HG03108 (cell line): ENCODE data around the gene SYNE1.

Source experiments
- ATAC-seq: cut with Tn5 transposase; IDR thresholded peaks from one replicate; pipeline ENCODE4 v1.9.1; 2021; ENCODE audit warnings: moderate library complexity; ENCODE audit not compliant: unreplicated experiment

The SYNE1 gene

DNA sequence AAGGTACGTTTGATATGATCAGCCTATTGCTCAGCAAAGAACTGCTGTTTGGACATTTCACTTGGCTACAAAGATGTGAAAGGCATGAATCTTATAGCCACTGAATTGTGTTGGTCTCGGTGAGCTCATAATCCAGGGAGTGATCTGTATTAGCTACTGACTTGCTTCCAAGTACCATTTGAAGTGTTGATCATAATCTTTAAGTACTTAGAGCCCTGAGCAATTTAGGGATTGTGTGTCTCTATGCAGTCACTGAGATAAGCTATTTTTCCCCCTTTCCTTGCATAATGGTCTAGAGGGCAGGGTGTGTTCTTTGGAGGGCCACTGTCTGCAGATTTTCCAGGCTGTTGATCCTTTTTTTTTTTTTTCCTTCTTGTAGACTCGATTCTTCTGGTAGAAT is 436.0 kb downstream of the SYNE1 start:
- no peak for ATAC-seq

DNA sequence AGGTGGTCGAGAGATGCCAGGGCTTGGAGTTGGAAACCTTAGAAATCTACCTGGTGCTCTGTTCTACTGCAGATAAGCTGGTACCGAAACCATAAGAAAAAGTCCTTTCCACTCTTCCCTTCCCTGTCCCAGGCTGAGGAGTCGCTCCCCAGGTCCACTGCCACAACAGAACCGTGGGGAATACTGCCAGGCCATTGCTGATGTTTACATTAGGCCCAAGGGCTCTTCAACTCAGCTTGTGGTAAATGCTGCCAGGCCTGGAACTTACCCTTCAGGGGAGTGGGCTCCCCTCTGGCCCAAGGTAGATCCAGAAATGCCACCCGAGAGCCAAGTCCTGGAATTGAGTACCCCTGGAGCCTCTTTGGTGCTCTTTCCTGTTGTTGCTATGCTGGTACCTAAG is 441.3 kb downstream of the SYNE1 start:
- no peak for ATAC-seq

DNA sequence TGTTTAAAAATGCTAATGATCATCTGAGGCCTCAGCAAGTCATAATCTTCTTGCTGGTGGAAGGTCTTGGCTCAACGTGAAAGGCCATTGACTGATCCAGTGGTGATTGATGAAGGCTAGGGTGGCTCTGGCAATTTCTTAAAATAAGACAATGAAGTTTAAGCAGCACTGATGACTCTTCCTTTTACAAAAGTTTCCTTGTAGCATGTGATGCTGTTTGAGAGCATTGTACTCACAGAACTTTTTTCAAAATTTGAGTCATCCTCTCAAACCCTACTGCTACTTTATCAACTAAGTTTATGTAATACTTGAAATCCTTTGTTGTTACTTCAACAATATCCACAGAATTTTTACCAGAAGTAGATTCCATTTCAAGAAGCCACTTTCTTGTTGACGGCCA is 447.4 kb downstream of the SYNE1 start:
- no peak for ATAC-seq

DNA sequence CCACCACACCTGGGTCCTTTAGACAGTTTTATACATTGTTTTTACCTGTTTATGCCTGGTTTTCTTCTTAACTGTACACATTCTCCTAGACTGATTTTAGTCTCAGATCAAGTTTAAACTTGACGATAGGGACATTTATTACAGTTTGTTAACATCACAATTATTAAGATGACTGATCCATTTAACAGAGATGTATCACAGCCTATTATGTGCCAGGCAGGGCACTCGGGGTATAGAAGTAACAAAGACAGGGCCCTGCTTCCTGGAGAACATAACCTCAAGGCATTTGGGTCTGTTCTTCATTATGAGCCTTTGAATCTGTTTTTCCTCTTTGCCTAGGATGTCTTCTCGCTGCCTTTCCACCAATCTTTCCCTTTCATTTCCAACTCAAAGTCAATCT is 449.2 kb downstream of the SYNE1 start:
- no peak for ATAC-seq

DNA sequence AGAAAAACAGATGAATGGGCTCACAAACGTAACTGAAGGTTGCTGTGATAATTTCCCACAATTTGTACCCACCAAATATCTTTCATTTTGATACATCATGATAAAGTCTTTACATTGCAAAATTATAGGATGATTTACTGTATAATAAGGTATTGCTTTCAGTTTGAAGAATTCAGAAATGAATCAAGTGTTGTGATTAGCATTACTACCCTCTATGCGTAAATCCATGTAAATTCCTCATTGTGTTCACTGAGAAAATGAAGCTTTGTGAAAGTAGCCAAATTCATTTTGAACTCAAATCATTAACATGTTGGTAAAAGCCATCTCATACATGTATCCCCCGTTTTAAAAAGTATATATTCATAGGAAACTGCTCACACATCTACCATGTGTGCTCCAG is 450.3 kb downstream of the SYNE1 start:
- ATAC-seq: no peak

DNA sequence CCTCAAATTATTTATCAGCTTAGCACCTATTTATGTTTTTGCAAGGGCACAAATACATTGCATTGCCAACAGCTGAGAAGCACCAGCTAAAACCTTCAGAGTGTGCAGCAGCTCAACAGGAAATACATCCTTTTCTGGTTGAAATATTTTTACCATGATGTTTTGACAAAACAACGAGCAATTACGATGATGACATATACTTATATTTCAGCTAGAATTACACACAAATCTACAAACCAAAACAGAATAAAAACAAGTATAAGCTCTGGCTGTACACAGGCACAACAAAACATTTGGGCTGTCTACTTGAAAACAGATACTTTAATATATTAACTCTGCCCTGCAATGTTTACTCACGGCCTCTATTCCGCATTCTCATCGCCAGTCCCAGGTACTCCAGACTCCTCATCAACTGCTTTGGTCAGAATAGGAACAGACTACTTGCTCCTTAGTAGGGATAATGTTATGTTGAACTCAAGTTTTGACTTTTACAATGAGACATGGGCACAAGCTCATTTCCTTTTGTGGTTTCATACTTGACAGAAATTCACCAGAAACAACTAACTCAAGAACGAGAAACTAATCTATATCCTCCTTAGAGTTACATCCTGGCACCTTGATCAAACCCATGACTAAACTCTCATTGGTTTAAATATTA is 452.1 kb downstream of the SYNE1 start:
- ATAC-seq: peak; percentile 88

DNA sequence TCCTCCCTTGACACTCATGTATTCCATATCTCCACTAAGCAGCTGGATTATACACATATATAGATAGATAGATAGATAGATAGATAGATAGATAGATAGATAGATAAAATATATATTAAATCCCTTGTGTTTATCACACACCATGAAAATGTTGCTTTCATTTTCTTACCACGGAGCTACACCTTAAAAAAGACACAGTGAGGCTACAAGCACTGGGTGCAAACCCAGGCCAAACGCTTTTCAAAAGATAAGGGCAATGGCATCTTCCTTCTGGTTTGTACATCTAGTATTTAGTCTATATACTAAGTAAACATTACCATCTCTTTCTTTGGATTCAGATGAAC is 452.6 kb downstream of the SYNE1 start:
- ATAC-seq: peak; percentile 18

DNA sequence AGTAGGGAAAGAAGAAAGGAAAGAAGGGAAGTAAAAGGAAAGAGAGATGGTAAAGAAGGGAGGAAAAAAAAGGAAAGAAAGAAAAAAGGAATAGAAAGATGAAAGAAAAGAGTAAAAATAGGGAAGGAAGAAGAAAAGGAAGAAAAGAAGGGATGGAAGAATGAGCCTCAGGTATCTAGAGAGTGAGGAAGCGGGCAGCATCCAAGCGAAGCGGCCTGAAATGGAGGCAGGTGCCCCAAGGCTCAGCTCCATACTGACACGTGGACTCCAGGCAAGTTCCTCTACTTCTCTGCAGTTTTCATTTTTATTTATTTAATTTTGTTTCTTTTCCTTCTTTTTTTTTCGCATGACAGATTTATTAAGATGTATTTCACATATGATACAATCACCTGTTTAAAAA is 456.6 kb downstream of the SYNE1 start:
- no peak for ATAC-seq

DNA sequence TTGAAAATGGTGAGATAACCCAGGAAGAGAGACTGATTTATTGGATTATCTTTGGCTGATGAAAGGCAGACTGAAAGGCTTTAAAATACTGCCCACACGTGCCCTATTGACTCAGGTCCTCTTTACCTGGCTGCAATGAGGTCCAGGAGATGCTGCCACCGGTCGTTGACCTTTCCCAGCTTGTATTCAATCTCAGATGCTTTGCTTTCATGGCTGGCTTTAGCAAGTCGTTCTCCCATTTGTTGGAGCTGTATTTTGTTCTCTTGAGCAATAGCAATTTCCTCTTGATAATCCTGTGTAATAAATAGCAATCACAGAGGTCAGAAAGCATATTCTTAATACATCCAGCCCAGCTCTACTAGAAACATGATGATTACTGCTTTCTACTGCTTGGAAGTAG is 460.9 kb downstream of the SYNE1 start:
- no peak for ATAC-seq

DNA sequence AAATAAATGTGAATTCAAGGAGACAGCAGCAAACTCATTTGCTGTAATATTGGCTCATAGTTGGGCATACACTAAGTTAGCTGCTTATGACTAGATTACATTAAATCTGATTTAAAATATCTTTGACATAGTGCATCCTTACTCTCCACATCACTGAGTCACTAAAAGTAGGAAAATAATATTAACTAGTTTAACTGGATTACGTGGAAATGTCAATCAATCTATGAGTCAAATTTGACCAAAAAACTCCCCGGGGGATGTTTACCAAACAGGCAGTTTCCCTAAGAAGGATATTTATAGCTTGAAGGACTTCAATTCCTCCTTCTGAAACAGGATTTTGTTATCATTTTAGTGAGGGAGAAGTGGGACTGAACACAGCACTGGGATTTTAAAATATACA is 463.2 kb downstream of the SYNE1 start:
- no peak for ATAC-seq

DNA sequence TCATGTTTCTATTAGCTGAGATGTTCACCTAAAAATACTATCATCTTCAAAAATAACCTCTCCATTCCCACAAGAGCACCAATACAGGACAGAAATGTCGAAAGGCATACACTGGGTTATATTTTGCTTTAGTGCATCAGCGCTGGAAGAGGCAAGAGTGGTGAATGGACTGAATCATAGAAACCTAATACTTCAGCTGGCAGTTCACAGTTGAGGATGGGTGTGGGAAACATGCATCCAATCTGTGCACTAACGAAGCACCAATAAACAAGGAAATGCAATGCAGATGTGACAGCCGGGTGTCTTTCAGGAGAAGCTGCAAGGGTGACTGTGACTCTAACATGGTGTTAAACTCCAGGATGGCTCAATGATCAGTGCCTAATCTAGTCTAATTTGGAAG is 463.8 kb downstream of the SYNE1 start:
- no peak for ATAC-seq

DNA sequence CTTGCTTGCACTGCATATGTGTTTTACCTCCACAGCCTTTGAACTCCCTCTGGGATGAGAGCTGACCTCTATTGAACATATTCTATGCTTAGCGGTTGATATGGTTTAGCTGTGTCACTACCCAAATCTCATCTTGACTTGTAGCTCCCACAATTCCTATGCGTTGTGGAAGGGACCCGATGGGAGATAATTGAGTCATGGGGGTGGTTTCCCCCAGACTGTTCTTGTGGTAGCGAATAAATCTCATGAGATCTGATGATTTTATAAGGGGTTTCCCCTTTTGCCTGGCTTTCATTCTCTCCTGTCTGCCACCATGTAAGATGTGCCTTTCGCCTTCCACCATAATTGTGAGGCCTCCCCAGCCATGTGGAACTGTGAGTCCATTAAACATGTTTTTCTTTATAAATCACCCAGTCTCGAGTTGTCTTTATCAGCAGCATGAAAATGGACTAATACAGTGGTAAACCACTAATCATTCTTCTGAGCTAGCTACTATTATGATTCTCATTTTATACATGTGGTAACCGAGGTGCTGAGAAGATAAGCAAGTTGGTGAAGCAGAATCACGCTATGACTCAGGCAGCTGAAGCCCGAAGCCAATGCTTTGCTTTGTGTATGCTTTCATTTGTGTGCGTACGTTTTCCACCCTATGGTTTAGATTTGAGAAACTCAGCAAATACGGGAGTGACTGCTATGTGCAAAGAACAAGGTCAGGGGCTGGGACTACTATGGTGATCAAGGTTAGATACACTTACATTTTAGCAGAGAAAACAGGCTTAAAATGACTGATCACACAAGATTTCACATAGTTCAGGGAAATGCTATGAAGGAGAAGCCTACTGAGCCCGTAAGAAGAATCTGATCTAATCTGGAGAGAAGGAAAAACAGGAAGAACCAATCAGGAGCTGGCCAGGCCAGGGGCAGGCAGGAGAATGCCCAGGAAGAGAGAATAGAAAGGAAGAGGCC is 466.2 kb downstream of the SYNE1 start:
- peak; percentile 96 for ATAC-seq

DNA sequence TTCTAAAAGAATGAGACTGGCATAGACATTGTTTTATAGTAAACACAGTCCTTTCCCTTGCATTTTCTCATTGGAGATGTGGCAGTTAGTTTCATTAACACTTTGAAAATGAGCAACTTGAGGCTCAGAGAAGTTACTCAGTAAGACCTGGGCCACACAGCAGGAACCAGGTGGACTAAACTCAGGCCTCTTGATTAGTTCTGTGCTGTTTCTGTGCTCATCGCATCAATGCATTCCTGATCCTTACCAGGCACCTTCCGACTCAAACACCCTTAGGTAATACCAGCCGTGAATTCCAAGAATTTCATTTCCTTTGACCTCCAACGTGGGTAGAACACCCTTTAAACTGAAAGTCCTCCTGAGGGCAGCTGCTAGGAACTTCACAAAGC is 466.9 kb downstream of the SYNE1 start:
- ATAC-seq: no peak

DNA sequence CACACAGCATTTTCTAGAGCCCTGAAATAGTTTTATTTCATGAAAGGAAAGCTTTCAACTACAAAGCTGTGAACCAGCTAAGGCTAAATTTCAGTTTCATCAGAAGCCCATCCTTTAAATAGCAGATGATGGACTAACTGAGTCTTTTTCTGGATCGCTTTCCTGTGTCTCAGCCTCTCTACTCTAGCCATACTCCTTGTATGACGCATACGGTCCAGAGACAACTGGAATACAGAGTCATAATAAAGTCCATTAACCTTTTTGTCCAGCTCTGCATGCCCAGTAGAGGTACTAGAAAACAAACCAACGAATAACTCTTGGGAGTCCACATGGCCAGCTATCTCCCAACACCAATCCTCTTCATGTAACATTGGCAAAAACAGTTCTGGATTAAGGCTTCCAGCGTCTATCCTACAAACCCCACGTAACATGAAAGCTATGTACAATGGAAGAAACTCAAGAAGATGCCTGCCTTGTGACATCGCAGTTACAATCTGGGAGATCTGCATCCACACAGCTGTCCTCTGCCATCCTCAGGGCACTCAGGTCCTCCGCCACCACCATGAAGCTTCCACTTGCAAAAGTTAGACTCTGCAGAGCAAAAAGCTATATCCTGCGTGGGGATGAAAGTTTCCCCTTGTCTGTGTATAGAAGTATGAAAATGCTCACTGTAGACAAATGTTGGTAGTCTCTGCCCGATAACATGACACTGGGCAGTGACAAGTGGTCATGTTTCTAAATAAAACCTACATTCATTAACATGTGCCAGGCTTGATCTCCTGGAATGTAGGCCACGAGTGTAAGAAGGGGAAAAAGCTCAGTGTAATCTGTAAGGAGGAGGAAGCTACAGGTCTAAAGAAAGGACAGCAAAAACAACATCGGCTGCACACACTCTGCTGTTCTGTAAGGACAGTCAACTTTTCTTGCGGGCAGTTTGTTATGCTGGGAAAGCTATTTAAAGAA is 469.2 kb downstream of the SYNE1 start:
- no peak for ATAC-seq

DNA sequence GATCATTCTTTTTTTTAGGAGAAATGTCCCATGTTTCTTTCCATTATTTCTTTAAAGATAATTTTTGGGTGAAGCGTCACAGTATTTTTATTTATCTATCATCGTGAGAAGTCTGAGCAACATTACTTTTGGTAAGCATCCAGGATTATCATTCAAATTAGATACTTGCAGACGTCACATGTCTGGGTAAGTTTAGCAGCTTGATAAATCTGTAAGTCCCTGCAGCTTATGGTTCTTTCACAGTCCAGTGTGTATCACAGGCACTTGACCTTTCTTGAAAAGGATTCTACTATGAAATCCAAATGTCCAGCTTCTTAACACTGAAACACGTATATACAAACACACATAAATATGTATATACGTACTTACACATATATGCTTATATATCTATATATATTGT is 470.3 kb downstream of the SYNE1 start:
- ATAC-seq: no peak

DNA sequence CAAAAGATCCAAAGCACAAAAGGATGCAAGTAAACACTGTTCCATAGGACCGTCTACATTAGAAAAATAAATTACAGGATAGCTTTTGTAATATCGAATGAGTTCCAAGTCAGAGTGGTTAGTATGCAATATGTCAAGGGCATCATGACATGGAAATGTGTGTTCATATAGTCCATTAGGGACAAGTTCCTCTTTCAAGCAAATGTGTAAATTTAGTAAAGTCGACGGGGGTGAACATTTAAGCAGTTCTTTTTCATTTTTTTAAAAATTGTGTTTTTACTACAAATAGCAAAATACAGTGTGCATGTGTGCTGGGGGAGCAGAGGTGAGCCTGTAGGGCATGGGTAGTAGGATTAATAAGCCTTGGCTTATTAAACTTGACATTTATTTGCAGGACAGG is 470.7 kb downstream of the SYNE1 start:
- ATAC-seq: no peak

DNA sequence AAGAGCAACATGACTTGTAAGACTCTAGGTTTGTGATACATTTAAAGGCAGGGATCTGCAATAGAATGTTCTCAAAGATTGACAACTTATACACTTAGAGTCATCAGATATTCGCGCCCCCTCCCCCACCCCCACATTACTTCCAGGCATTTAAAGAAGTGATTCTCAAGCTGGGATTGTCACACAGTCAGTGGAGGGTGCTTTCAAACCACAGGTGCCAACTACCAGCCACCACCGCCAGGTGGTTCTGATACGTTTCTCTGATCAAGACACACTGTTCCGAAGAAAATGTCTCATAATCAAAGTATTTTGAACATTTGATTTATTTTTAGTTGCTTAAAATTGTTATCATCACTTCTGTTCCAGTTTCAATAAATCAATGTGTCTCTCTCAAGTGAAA is 472.2 kb downstream of the SYNE1 start:
- ATAC-seq: no peak

DNA sequence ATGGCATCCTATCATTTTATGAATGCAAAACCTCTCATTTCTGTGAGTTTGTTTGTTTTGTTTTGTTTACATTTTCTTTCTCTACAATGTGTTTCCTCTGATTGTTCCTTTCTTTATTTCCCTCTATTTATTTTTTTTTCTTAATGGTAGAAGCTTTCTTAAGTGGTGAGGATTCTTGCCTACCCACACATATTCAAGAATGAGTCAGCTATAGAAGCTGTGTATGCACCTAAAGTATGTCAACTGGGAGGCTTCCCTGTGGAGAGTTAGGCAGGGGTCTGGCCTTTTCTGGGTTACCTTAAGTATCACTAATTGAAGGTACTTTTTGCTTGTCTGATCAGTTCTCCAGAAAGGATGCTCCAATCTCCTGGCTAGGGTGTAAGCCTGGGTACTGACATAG is 475.7 kb downstream of the SYNE1 start:
- ATAC-seq: no peak

DNA sequence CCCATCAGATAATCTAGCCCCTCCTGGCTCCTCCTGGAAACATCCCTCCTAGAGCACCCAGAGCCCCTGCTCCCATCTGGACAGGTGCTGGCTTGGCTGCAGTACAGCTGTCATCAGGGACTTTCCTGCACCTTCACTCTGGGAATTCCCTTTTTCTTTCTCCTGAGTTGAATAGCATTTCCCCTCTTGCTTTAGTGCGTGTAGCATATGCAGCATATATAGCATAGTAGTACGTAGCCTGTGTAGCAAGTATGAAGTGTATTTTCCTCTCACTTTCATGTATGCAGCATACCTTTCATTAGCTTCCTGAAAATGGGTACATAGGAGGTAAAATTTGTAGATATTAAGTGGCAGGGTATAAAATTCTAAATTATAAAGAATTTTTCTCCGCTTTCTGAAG is 476.8 kb downstream of the SYNE1 start:
- peak; percentile 94 for ATAC-seq

DNA sequence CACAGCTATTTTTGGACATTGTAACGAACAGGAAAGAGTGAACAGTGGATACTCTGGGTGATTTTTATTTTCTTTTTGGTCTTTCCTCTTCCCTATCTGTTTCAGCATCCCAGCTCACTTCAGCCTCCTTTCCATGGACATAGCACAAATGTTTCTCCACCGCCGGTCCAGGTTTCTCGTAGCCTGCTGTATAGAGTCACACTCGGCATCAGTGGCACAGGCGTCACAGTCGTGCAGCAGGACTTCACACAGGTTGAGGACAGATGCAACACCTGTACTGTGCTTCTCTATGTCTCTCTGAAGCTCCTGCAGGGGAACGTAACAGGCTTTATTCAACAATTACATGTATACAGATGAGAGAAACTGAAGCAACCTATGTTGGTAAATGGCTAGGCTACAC is 481.4 kb downstream of the SYNE1 start:
- no peak for ATAC-seq

DNA sequence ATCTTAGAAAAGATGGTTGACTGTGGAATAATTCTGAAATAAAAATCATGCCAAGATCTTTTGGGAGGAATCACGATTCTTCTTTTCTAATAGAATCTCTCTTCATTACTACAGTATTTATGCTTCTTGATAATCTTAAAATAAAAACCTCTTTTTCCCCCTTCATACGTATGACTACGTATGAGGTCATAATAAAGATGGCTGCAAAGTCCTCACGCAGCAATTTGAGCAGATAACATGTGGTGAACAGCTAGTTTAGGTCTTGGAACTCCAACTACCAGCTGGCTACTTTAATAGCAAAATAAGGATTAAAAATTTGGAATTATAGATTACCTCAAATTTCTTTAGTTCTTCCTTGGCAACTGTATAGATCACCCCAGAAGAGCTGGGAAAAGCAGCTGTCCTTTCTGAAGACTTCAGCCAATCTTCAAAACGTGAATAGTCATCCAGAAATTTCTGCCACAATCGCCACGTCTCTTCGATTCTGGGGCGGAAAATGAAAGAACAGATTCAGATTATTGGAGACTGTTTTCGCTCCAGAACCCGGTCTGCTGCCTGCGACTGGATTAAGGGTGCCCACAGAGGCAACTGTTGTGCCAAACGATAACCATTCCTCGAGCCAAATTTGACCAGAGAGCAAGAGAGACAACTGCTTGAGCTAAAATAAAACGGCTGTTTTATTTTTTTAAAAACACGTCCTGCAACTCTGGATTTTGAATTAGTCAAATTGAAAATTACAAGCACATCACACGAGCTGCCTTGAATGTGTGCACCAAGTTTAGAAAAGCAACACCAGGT is 482.4 kb downstream of the SYNE1 start:
- ATAC-seq: no peak
